Measurements from ENCODE around the gene KLRF1.

The KLRF1 gene, protein sequence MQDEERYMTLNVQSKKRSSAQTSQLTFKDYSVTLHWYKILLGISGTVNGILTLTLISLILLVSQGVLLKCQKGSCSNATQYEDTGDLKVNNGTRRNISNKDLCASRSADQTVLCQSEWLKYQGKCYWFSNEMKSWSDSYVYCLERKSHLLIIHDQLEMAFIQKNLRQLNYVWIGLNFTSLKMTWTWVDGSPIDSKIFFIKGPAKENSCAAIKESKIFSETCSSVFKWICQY

DNA sequence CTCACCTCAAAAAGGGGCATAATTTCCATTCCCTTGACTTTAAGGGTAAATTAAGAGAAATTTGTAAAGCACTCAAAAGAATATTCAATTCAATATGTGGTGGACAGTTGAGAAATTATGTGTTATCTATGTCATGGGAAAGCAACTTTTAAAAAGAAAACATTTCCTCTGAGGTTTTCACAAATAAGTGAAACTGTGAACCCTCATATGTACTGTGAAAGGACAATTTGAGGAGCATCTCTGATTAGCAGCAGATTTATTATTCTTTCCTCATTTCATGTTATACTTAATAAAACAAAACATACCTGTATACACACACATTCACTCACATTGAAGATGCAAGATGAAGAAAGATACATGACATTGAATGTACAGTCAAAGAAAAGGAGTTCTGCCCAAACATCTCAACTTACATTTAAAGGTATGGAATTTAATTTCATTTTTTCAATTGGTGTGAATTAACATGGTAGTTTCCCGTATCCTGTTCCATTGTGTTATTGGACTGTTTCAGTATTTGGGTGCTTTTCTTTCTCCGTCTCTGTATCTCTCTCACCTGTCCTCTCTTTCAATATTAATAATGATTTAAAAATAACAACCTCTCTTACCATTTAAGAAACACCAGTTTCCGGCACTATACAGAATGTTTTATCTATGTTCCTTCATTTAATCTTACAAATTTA is at the start of gene KLRF1:
Gene KLRF1, plus strand, starts transcription at position 273 of the 680 bp plus-strand sequence. Its CDS starts 64 bp downstream, at position 337.
- no peak for DNase-seq (ENCODE audit: low read depth in 1 of 2, low spot score in 1 of 2)

GRCh38 chr12:9779209-9779608 is 48.1 kb upstream of the KLRF1 start:
- DNase-seq (ENCODE audit: low read depth in 1 of 2, low spot score in 1 of 2), result no peak

GRCh38 chr12:9781360-9781759 is 45.9 kb upstream of the KLRF1 start:
- no peak for DNase-seq (ENCODE audit: low read depth in 1 of 2, low spot score in 1 of 2)

DNA sequence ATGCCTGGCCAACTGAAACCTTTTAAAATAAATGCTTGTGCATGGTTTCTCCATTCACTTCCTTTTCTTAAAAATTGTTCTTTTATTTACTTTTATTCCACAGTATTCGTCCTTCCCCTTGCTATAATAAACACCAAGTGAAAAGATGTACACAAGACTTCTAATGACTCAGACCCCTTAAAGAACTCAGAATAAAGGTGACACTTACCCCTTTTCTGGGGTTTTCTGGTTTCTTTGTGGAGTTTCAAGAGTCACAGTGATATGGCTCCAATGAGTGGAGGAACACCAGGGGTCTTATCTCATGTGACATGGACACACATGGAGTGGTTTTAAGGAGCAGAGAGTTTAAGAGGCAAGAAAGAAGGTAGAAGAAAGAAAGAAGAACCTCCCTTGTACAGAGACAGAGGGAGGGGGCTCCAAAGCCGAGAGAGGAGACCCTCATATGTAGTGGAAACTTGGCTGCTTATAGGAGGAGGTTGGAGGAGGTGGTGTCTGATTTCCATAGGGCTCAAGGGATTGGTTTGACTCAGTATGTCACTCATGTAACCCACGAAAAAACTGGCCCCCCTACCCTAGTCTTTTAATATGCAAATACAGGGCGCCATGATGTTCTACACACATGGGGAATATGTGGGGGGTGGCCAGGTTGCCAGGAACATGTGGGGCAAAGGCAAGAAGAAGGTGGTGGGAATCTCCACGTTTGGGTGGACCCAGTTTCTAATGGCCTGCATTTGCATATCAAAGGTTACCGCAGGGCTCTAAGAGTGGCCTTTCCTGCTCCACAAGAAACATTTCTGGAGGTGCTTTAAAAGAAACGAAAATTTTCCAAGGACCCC is 44.5 kb upstream of the KLRF1 start:
- DNase-seq (ENCODE audit: low read depth in 1 of 2, low spot score in 1 of 2), result no peak

DNA sequence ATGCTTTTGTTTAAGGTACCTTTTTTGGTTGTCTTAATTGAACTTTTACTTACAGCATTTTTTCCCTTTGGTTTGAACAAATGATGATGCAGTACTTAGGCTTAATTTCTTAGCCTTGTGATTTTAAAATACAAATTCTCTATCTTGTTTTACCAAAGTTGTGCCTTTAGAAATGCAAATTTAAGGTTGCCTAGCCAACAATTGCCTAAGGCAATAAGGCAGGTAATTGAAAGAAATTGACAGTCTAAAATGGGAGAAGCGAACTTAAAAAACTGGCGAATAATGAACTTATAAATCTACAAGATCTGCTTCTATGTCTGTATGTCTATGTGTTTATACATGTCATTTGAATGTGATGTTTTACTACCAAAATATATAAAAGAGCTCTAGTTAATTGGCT is 43.0 kb upstream of the KLRF1 start:
- DNase-seq (ENCODE audit: low read depth in 1 of 2, low spot score in 1 of 2), result no peak

GRCh38 chr12:9784816-9785215 is 42.5 kb upstream of the KLRF1 start:
- DNase-seq (ENCODE audit: low read depth in 1 of 2, low spot score in 1 of 2), result no peak

- no peak for DNase-seq (ENCODE audit: low read depth in 1 of 2, low spot score in 1 of 2)
Observed at GRCh38 chr12:9786726-9787717, 40.3 kb upstream of the KLRF1 start.

DNA sequence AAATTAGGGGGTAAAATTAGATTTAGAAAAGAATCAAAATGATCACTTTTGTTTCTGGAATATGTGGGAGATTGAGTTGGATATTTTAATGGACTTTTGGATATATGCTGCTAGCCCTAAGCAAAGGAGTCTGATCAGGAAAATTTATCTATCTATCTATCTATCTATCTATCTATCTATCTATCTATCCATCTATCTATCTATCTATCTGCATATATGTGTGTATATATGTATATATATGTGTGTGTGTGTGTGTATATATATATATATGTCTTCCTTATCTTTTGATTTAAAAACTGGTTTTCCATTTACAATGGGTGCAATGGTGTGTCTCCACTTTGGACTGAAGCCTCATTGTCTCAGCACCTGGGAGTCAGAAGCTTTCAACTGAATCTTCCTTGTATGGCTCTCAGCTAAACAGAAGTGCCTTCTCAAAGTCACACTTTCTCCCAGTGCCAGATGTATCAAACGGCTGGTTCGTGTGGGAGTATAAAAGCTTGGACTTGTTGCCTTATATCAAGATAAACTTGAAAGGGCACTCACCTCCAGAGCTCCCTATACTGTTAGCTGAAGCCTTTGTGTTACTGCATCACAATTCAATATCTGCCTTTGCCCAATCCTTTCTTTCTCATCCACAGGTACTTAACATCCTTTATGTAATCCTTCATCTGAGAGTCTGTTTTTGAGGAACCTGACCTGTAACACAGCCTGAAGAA is 34.9 kb upstream of the KLRF1 start:
- no peak for DNase-seq (ENCODE audit: low read depth in 1 of 2, low spot score in 1 of 2)

GRCh38 chr12:9792961-9793617 is 34.2 kb upstream of the KLRF1 start:
- no peak for DNase-seq (ENCODE audit: low read depth in 1 of 2, low spot score in 1 of 2)

GRCh38 chr12:9793779-9794395 is 33.4 kb upstream of the KLRF1 start:
- DNase-seq (ENCODE audit: low read depth in 1 of 2, low spot score in 1 of 2), result no peak

DNA sequence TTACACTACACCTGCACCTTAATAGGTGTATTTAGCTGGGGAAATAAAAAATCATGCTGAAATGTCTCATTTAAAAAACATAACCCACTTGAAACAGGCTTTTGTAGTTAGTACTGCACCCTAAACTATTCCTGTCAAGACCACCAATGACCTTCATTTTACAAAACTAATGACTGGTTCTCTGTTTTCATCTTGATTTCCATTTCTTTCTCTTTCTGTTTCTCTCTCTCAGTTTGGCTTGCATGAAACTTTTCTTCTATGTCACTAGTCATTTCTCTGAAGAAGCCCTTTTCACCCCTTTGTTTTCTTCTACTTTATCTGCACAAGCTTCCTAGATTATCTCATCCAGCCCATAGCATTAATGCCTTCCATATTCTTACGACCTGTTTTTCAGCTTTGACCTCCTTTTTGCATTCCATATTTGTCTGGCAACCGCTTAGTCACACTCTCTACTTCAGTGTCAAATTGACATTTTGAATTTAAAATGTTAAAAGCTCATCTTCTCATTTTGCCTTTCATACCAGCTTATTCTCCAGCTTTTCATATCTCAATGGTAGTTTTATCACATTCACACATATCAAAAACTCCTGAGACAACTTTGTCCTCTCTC is 32.7 kb upstream of the KLRF1 start:
- no peak for DNase-seq (ENCODE audit: low read depth in 1 of 2, low spot score in 1 of 2)

DNA sequence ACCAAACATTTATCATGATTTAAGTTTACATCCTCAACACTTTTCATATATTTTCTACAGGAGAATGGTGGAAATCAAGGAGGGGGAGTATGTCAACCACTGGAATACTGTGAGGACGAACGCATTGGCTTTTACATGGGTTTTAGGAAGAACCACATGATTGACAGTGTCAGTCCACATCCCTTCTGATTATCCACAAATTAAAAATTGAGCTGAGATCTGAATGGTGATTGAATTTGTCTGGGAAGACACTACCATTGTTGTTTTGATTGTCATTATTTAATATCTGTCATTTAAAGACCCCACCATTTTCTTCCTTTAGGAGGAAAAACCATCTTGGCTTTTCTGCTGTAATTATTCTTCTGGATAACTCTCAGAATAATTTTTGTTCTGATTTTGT is 31.3 kb upstream of the KLRF1 start:
- no peak for DNase-seq (ENCODE audit: low read depth in 1 of 2, low spot score in 1 of 2)

GRCh38 chr12:9796346-9796745 is 30.9 kb upstream of the KLRF1 start:
- DNase-seq (ENCODE audit: low read depth in 1 of 2, low spot score in 1 of 2), result no peak

- DNase-seq (ENCODE audit: low read depth in 1 of 2, low spot score in 1 of 2), result no peak
Observed at GRCh38 chr12:9796971-9797370, 30.3 kb upstream of the KLRF1 start.

- peak in 1 of 2 donors; percentile 67 for DNase-seq (ENCODE audit: low read depth in 1 of 2, low spot score in 1 of 2)
Observed at GRCh38 chr12:9797722-9798619, 29.3 kb upstream of the KLRF1 start.

- no peak for DNase-seq (ENCODE audit: low read depth in 1 of 2, low spot score in 1 of 2)
Observed at GRCh38 chr12:9799961-9800360, 27.3 kb upstream of the KLRF1 start.

GRCh38 chr12:9805883-9806282 is 21.4 kb upstream of the KLRF1 start:
- DNase-seq (ENCODE audit: low read depth in 1 of 2, low spot score in 1 of 2), result no peak

- no peak for DNase-seq (ENCODE audit: low read depth in 1 of 2, low spot score in 1 of 2)
Observed at GRCh38 chr12:9806714-9807113, 20.6 kb upstream of the KLRF1 start.

All from activated CD4-positive, alpha-beta T cell treated with anti-CD3 and anti-CD28 coated beads, Interleukin-2, amount 50 U/mL, for 24 hours (primary cell).